ENCODE data around the gene TPH2. TPM values are rescaled to one million over a fixed set of nuclear protein-coding genes. Genes with fewer than 3 reads are reported as not detected.

TPH2 gene
- total and polyA plus RNA-seq, 4 donors: not detected

GRCh38 chr12:71958993-71959578 lies 20.4 kb downstream of the TPH2 start:
- 68% methylated on average over 4 of the region's 4 CpGs for WGBS
- Histone ChIP-seq H3K27ac (ENCODE audit: low read depth in 1 of 2, low read length in 2 of 2) (no peak overlapping the region), H3K4me3 (ENCODE audit: low read depth in 1 of 3, low read length in 3 of 3) (no peak overlapping the region), H3K9ac (ENCODE audit: low read depth in 1 of 2, low read length in 2 of 2) (no peak overlapping the region), H3K4me1 (ENCODE audit: control insufficient read depth in 4 of 4, insufficient read depth in 4 of 4, low read length in 3 of 4) (peaks cover under 1 to 33% (median 24%) of the 10 kb centered on the region in 4 donors), H3K9me3 (ENCODE audit: control insufficient read depth in 4 of 4, low read length in 3 of 4) (no peaks in the 10 kb centered on the region), H3K36me3 (ENCODE audit: control insufficient read depth in 4 of 4, insufficient read depth in 3 of 4, low read depth in 1 of 4, low read length in 3 of 4) (no peaks in the 10 kb centered on the region), H3K27me3 (ENCODE audit: control insufficient read depth in 4 of 4, insufficient read depth in 4 of 4, low read length in 3 of 4) (no peaks in the 10 kb centered on the region)
- DNase-seq (ENCODE audit: low spot score): no peak
- no peak for TF ChIP-seq YY1 (IDR thresholded peaks at IDR 0.05)
- no peak for TF ChIP-seq RAD21 (IDR thresholded peaks at IDR 0.05)
- TF ChIP-seq MAX (IDR thresholded peaks at IDR 0.05): no peak
- TF ChIP-seq JUND (IDR thresholded peaks at IDR 0.05): no peak
- no peak for TF ChIP-seq FOXA2 (IDR thresholded peaks at IDR 0.05)
- TF ChIP-seq REST (IDR thresholded peaks at IDR 0.05): no peak
- no peak for TF ChIP-seq HNF4A (conservative IDR thresholded peaks at IDR 0.05)
- no peak for TF ChIP-seq NR2F2 (IDR thresholded peaks at IDR 0.05)
- no peak for TF ChIP-seq RXRA (IDR thresholded peaks at IDR 0.05)
- TF ChIP-seq ATF3 (IDR thresholded peaks at IDR 0.05): no peak
- no peak for TF ChIP-seq EGR1 (IDR thresholded peaks at IDR 0.05; ENCODE audit: low read depth in 2 of 2)
- TF ChIP-seq GABPA (IDR thresholded peaks at IDR 0.05 in 1 of 2, conservative IDR thresholded peaks at IDR 0.05 in 1 of 2): no peak
- no peak for TF ChIP-seq HNF4G (IDR thresholded peaks at IDR 0.05)

- Histone ChIP-seq H3K27me3 (ENCODE audit: control insufficient read depth in 4 of 4, insufficient read depth in 4 of 4, low read length in 3 of 4) (no peaks in the 10 kb centered on the region), H3K9me3 (ENCODE audit: control insufficient read depth in 4 of 4, low read length in 3 of 4) (no peaks in the 10 kb centered on the region), H3K36me3 (ENCODE audit: control insufficient read depth in 4 of 4, insufficient read depth in 3 of 4, low read depth in 1 of 4, low read length in 3 of 4) (no peaks in the 10 kb centered on the region), H3K9ac (ENCODE audit: low read depth in 1 of 2, low read length in 2 of 2) (no peak overlapping the region), H3K4me1 (ENCODE audit: control insufficient read depth in 4 of 4, insufficient read depth in 4 of 4, low read length in 3 of 4) (peaks cover 0 to 21% (median 17%) of the 10 kb centered on the region in 4 donors), H3K4me3 (ENCODE audit: low read depth in 1 of 3, low read length in 3 of 3) (no peak overlapping the region), H3K27ac (ENCODE audit: low read depth in 1 of 2, low read length in 2 of 2) (no peak overlapping the region)
- 87% methylated on average over 3 of the region's 3 CpGs for WGBS
- TF ChIP-seq CTCF (IDR thresholded peaks at IDR 0.05; ENCODE audit: low read depth, low read length, missing input control) (no peak), GABPA (IDR thresholded peaks at IDR 0.05 in 1 of 2, conservative IDR thresholded peaks at IDR 0.05 in 1 of 2) (no peak), JUND (IDR thresholded peaks at IDR 0.05) (no peak), HNF4G (IDR thresholded peaks at IDR 0.05) (no peak), FOXA1 (IDR thresholded peaks at IDR 0.05) (no peak), SP1 (IDR thresholded peaks at IDR 0.05) (no peak), ATF3 (IDR thresholded peaks at IDR 0.05) (no peak), TAF1 (conservative IDR thresholded peaks at IDR 0.05) (no peak), RAD21 (IDR thresholded peaks at IDR 0.05) (no peak)
- no peak for DNase-seq (ENCODE audit: low spot score)
Measured at GRCh38 chr12:71967211-71967610, 28.6 kb downstream of the TPH2 start.

Data from liver (tissue), 9 donors.